Astrocyte of the cerebellum (primary cell): ENCODE data around the gene BABAM1.

Experiments used
- DNase-seq: peaks from one replicate; pipeline ENCODE4 v3.0.0-alpha.2; 2011; ENCODE audit warnings: low read depth
- H3K4me3 ChIP-seq: 2 replicates; pipeline ENCODE4 v1.5.1; 2011; ENCODE audit warnings: mild to moderate bottlenecking, low read depth, low read length, moderate library complexity
- CTCF ChIP-seq: IDR thresholded peaks from 2 replicates; pipeline ENCODE4 v1.5.1; 2012; ENCODE audit warnings: low read length, low read depth, moderate library complexity, mild to moderate bottlenecking; ENCODE audit errors: missing control alignments
- in situ Hi-C: cut with HindIII; loops from 2 replicates; pipeline ENCODE4 v1.10.0; 2017; ENCODE audit warnings: low sequenced_read_pairs

BABAM1 gene

GRCh38 chr19:17229890-17230289 lies 37.4 kb upstream of the BABAM1 start:
- in situ Hi-C loops = no loop called here
- no peak overlapping the region for H3K4me3 ChIP-seq
- no peak for TF ChIP-seq CTCF
- no peak for DNase-seq

DNA sequence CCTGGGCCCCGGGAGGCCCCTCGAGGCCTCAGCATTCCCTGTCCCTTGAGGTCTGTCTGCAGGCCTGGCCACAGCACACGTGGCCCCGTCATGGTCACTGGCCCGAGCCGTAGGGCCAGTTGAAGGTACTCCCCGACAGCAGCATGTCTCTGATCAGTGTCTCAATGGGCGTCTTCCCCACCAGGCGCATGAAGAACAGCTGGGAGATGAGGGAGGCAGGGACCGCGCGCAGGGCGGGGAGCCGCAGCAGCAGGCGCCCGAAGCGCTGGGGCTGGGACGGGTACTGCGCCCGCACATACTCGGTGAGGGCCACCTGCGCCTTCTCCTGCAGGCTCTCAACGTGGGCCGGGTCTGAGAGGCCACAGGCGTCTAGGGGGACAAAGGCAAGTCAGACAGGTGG lies 35.0 kb upstream of the BABAM1 start:
- DNase-seq = no peak
- H3K4me3 ChIP-seq = no peak overlapping the region
- in situ Hi-C loops = no loop called here
- TF ChIP-seq CTCF = no peak

DNA sequence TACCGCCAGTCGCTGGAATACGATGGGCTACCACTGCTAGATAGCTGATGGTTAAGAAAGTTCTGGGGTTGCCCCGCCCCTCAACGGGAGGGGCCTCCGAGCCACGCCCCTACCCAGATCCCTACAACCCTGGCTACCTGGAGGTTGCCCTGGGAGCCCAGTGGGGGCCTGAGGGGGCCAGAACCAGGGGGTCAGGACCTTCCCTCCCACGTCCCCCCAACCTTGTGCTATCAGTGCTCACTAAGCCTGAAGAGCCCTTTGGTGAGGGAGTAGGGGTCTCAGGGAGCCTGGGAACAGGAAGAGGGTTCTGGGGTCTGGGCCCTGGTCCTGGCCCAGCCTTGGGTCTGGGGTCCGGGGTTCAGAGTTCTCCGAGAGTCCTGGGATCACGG lies 32.3 kb upstream of the BABAM1 start:
- no peak for TF ChIP-seq CTCF
- in situ Hi-C loops = no loop called here
- DNase-seq = no peak

DNA sequence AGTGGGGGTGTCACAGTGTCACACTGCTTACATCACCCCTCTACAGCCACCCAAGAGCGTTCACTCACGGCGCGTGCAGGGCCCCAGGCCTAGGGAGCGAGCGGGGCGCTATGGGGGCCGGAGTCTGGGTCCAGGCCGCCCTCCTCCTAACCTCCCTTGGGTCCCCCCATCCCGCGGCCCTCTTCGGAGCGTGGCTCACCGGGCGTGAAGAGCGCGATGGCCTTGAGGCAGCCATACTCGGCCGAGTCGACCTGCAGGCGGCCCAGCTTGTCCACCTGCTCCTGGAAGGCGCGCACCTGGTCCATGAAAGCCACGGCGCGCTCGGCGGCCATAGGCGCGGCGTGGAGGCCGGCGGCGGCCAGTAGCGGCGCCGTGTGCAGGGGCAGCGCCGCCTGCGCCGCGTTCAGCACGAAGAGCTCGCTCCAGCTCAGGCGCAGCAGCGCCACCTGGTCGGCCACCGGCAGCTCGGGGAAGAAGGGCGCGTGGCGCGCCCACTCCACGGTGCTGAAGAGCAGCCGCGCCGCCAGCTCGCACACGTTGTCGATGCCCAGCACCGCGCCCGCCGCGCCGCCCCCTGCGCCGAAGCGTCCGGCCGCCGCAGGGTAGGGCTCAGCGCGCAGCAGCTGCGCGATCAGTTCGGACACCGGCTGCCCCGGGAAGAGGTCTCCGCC lies 31.8 kb upstream of the BABAM1 start:
- no peak for DNase-seq
- in situ Hi-C loops = no loop called here
- TF ChIP-seq CTCF = peak; percentile 42
- H3K4me3 ChIP-seq = peak overlapping the region; percentile 36

More for the DNA sequence above, 32.3 kb upstream of the BABAM1 start:
- H3K4me3 ChIP-seq = peak overlapping the region; percentile 36

GRCh38 chr19:17235971-17236777 lies 31.1 kb upstream of the BABAM1 start:
- peak overlapping the region; percentile 36 for H3K4me3 ChIP-seq
- in situ Hi-C loops = no loop called here
- DNase-seq = no peak
- TF ChIP-seq CTCF = no peak

GRCh38 chr19:17236811-17237543 lies 30.3 kb upstream of the BABAM1 start:
- TF ChIP-seq CTCF = no peak
- DNase-seq = no peak
- H3K4me3 ChIP-seq = no peak overlapping the region
- in situ Hi-C loops = no loop called here
